SK-N-DZ (cell line): ENCODE results near the gene NT5C1B. TPM values are rescaled to one million over a fixed set of nuclear protein-coding genes. Genes with fewer than 3 reads are reported as not detected.
"Not testable (repeated sequence)": the region's sequence is repeated elsewhere in the genome, so short reads cannot be mapped to it uniquely, and the experiment has no call there.

ENCODE experiments used
- DNase-seq: peaks from one replicate; pipeline ENCODE4 v3.0.0-alpha.2; 2015; ENCODE audit warnings: low spot score
- polyA plus RNA-seq, 2 experiments: library from polyadenylated mRNA; depleted of rRNA; stranded (reverse); fragments of >200 nt; gene quantifications; 2 replicates each; pipeline ENCODE4 v1.2.3, GENCODE V29; 2014

NT5C1B gene
- polyA plus RNA-seq (2014; cell fraction: cytosol; rRNA removed), result not detected in 2 replicates
- not detected in 2 replicates for polyA plus RNA-seq (2014; cell fraction: nucleus; rRNA removed)

DNA sequence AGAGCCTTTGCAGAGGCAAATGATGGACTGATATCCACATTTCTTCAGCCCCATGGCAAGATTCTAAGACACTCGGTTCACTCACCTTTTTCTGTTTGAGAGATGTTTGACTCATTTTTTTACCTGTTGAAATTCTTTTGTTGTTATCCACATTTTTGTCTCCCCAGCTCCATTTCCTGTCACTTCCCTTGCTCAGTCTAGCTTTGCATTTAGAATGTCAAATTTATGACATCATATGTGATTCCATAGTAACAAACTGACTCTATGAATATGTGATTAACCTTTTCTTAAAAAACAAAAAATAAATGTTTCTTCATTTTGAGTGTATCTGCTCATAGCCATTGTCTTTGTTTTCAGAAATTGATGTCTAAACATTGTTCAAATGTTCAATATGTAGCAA, at the start of gene NT5C1B:
TSS of gene NT5C1B (minus strand) at position 216 of the 400 bp plus-strand sequence. CDS start at position 115, 101 bp downstream.
- DNase-seq, result no peak

DNA sequence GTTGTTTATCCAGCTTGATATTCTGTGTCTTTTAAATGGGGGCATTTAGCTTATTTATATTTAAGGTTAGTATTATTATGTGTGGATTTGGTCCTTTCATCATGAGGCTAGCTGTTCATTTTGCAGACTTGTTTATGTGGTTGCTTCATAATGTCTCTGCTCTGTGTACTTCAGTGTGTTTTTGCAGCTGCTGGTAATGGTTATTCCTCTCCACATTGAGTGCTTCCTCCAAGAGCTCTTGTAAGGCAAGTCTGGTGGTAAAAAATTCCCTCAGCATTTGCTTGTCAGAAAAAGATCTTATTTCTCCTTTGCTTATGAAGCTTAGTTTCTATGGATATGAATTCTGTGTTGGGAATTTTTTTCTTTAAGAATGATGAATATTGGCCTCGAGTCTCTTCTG, 47.8 kb upstream of the NT5C1B start:
- DNase-seq, result no peak

DNA sequence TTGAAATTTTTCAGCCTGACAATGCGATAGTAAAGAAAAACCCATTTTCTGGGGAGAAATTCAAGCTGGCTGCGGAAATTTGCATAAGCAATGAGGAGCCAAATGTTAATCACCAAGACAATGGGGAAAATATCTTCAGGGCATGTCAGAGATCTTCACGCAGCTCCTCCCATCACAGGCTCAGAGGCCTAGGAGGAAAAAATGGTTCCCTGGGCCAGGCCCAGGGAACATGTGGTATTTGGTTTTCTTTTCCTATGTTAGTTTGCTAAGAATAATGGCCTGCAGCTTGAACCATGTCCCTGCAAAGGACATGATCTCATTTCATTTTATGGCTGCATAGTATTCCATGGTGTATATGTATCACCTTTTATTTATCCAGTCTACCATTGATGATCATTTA, 43.3 kb upstream of the NT5C1B start:
- DNase-seq, result not testable (repeated sequence)

DNA sequence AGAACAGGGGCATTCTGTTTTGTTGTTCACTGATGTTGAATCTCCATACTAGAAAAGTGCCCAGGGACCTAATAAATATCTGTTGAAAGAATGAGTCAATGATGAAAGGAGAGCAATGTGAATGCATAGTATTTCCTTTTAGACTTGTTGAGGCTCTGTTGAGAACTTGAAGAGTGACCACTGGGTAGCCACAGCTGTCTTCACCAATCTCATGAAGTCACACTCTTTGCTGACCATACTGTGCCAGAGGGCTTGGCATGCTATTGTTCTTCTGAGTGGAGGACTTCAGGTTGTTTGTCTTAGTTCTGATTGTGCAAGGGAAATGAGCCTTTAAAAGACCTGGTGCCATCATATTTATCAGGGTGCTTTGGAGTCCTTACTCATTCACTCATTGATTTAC, 41.6 kb upstream of the NT5C1B start:
- DNase-seq, result no peak

DNA sequence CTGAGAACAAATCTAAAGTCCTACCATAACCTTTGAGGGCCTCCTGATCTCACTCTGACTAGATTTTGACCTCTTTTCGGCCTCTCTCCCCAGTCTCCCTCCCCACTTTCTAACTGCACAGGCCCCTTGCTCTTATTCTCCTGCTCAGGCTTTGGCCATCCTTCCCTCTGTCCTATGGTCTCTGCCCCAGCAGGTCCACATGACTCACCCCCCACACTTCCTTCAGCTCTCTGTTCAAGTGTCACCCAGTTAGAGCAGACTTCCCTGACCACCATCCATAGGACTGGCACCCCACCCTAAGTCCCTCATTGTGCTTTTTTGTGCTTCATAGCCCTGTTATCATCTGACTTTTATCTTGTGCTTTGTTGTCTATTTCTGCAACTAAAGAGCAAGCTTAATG, 41.2 kb upstream of the NT5C1B start:
- DNase-seq, result no peak

DNA sequence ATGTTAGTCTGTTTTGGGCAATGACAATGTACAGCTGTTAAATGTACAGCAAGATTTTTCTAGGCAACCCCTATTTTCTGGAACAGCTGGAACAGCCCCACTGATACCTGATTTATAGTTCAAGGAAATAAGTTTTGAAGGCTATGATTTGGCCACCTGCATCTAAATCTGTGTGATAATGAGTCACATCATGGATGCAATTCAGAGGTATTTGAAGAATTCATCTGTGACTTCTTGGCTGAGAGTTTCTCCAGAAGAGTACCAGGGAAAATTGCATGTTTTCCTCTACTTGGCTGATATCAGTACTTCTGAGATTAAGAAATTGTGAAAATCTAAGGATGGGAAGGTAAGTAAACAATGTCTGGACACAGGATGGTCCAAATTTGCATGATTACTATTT, 40.7 kb upstream of the NT5C1B start:
- DNase-seq, result no peak

DNA sequence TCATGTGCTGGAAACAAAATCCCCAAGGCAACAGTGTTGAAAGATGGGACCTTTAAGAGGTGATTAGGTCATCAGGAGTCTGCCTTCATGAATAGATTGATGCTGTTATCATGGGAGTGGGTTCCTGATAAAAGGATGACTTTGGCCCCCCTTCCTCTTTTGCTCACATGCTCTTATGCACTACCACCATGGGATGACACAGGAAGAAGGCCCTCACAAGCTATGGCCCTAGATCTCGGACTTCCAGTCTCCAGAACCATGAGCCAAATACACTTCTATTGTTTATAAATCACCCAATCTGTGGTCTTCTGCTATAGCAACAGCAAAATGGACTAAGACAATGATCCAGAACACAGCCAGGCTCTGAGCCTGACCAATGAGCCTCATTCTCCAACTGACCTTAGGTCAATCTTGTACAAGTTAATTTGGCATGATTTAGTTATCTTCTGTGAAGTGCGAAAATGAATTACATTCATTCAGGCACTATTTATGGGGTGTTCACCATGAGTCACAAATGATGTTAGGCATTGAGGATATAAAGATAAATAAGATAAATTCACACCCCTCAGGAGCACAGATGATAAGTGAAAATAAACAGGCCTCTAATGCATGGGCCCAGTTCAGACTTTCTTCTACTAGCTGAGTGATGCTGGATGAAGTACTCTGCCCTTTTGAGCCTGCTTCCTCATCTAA, 37.7 kb upstream of the NT5C1B start:
- DNase-seq, result peak; percentile 3

DNA sequence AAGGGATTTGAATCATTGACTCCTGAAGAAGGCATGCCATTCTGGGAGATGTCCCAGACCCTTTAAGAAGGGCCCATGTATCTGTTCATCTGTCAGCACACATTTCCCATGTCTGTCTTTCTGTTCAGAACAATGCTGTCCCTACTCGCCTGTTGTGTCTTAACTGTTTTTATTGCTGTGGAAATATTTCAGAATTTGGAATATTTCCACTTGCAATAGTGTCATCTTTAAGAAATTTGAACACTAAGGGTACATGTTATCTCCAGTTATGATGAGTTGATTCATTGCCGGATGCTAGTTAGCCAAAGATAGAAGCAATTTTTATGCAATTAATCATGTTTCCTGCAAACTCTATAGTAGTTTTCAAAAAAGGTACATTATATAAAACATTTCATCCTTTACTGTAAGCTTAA, 36.9 kb upstream of the NT5C1B start:
- DNase-seq, result no peak

DNA sequence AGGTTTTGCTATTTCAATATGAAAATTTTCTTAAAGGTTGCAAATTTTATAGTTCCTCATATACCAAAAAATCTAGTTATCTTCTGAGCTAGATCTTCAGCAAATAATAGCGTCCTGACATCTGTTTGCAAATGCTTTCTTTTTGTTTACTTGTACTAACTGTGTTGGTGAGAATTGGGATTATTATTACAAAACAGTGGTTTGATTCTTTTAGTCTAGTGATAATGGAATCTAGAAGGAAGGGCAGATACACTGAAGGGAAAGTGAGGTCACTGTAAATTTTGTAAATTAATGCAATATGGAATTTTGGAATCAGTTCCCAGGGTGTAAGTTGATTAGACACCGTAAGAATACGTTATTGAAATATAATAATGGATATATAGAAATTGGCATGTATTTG, 36.2 kb upstream of the NT5C1B start:
- DNase-seq, result no peak

DNA sequence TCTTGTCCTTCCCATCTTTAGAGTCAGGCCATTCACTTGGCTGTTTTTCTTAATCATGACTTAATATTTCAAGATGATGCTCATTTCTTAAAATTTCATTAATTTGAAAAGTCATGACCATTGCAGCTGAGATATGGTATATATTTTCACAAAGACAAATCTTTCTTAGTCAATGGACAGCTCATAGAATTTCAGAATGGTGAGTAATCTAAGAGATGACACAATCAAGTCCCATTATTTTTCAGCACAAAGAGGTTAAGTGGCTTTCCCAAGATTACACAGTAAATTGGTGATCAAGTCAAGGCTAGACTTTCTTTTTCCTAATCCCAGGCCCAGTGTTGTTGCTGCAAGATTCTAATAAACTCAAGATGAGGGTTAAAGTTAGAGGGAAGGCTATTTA, 34.4 kb upstream of the NT5C1B start:
- DNase-seq, result no peak

DNA sequence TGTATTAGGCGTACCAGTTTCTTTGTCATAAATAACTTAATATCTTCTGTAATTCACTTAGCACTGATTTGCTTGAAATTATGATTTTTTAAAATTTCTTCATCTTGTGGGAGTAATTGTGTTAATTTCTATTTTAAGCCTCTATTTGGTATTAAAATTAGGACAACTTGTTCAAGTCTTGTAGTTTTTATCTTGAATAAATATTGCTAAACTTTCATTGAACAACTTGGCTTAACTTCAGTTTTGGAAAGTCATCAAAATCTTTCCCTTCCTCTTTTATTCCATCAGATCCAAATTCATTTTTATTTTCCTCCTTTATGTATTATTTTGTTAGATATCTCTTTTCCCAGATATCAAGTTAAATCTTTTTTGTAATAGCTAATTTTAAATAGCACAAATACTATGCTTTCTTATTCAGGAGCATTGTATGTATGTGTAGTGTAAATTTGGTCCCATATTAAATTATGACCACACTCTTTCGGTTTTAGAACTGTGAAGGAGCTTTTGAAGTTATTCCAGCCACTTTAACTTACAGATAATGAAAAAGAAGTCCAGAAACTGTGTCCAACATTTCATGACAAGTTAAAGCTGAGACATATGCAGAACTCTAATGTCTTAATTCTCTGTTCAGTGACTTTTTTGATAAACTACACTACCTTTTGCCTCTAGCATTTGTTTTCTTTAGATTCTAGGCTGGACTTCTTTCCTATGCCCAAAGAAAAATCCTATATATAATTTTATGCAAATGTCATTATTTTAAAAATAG, 31.7 kb upstream of the NT5C1B start:
- no peak for DNase-seq

DNA sequence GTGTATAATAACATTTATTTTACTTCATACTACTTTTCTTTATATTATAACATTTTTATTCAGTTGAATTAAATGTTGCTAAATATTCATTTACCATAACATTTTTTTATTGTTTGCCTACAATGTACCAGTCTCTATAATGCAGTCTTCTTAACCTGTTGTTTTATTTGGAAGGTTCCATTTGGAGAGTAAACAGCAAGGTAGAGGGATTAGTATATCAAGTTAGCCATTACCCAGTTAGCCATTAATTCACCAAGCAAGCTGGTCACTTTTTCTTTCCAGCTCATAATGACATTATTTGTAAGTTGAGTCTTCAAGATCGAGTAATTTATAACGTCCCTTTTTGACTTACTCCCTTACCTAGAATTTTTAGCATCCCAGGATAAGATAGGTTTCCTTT, 29.7 kb upstream of the NT5C1B start:
- no peak for DNase-seq

DNA sequence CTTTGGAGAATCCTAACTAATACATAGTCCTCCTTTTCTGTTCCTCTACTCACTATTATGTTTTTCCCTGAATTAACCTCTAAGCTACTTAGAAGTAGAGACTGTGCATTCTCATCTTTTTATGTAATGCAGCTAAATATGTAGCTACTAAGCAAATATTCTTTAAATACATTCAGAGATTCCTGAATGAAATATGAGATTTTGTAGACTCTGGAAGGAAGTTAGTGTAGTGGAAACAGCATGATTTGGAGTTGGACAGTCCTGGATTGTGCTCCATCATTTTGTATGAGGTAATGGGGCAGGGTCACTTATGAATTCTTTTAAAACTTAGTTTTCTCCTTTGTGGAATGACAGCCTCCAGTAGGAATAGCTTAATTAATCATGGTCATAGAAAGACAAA, 24.7 kb upstream of the NT5C1B start:
- no peak for DNase-seq

DNA sequence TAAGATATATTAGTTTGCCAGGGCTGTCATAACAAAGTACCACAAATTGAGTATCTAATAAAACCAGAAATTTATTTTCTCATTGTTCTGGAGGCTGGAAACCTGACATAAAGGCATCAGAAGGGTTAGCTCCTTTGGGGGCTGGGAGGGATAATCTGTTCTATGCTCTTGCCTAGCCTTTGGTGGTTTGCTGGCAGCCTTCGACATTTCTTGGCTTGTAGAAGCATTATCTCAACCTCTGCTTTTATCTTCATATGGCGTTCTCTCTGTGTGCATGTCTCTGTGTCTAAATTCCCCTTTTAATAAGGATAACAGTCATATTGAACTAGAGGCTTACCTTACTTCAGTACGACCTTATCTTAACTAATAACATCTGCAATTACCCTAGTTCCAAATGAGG, 22.8 kb upstream of the NT5C1B start:
- DNase-seq, result no peak

DNA sequence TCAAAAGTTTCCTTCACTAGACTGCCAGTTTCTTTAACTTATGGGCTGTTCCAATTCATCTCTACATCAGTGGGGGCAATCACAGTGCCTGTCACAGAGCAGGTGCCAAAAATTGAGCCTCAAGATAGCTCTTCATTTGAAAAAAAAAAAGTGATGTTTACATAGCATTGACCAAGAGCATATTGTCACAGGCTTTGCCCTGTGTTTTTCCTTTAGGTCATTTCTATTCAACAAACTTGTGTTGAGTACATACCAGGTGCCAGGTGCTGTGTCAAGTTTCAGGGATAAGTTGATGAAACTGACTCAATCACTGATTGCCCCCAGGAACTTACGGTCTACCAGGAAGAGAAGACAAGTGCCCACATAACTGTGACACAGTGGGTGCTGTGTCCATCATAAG, 22.2 kb upstream of the NT5C1B start:
- DNase-seq, result no peak

DNA sequence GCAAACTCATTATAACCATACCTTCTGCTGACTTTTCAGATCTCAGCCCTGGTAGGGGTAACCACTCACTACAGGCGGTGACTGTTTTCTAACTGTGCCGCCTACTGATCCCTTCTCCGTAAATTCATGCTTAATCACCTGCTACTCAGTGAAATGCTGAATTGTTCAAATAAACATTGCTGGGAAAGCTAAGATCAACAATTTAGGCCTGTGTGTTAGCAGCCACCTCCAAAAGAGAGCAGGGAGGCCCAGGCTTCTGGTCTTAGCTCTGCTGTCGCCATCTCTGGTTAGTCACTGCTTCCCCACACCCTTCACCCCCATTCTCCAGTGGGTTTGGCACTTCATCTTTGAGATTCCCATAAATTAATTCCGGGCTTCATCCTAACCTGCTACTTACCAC, 21.8 kb upstream of the NT5C1B start:
- no peak for DNase-seq

DNA sequence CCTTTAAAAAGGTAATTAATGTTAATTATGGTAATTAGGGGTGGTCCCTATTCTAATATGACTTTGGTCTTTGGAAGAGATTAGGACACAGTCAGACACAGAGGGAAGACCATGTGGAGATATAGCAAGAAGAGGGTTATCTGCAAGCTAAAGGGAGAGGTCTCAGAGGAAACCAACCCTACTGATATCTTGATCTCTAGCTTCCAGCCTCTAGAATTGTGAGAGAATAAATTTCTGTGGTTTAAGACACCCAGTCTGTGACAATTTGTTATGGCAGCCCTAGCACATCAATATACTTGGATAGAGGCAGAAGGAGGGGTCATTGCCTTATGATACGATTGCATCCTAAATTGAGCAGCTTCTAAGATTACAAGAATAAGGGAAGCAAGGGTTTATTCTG, 21.3 kb upstream of the NT5C1B start:
- no peak for DNase-seq

DNA sequence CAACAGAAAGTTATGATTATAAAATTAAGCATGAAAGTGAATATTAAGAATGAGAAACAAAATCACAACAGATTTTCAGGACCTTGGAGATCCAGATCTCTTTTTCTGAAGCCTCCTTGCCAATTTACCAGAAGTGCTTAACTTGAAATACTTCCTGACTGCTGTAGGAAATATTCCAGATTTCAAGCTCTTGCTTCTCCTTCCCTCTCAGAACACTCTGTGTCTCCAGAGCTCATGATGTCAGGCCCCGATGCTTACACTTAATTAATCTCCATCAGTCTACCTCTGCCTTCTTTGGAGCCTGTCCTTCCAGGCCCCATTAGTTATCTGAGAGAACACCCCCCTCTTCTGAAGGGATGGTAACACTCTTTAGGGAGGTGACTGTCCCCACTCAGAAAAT, 20.7 kb upstream of the NT5C1B start:
- no peak for DNase-seq

DNA sequence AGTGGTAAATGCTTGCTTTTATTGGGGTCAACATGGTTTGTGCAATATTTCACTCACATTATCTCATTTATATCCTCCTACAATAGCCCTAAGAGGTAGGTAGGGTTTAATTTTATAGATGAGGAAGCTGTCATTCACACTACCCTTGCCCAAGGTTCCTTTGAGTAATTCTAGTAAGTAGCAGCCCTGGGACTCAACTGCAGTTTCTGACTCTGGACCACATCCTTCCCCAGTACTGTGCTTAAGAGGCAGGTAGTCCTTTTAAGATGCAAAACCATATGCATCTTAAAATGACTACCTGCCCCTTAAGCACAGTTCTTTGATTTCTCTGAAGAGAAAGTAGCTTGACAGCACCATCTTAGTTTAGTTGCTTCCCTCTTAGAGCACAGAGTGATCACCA, 15.7 kb upstream of the NT5C1B start:
- DNase-seq, result no peak

DNA sequence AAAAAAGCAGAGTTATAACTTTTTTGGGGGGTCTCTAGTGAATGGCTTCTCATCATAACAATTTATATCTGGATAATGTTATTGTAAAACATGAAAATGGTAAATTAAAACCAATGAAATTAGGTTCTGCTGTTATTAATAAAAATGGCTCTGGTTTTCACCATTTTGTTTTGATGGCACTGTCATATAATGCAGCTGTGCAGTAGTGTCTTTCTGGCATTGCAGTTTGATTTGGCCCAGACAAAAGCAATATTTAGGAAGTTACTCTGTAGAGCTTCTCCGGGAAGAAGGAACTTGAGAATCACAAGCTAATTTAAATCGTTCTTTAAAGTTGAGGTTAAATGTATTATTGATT, 15.1 kb upstream of the NT5C1B start:
- DNase-seq, result no peak

DNA sequence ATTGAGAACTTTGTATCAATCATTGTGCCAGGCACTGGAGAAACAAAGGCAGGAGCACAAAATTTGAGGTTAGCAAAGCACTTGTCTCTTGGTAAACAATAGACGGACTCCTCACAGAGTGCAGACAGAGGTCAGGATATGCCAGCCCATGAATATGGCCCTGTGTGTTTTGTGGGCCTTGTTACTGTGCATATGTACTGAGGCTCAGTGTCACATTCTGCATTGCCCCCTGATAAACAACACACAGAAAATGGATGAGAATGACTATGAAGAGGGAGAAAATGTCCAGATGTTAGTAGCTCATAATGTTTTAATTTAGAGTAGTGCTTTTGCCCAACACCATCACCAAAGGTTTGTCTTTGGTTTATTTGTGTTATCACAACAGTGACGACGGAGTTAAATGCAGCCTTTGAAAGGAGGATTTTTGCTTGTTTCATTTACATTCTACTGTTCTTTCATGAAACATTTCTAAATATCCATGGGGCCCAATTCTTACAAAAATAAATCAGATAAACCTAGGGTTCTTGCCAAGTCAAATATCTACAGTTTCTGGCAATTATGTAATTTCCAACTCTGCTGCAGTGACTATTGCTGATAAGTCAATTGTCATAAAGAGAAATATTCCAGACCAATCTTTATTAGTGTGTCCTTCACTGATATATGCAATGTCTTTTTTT, 14.6 kb upstream of the NT5C1B start:
- DNase-seq, result no peak

DNA sequence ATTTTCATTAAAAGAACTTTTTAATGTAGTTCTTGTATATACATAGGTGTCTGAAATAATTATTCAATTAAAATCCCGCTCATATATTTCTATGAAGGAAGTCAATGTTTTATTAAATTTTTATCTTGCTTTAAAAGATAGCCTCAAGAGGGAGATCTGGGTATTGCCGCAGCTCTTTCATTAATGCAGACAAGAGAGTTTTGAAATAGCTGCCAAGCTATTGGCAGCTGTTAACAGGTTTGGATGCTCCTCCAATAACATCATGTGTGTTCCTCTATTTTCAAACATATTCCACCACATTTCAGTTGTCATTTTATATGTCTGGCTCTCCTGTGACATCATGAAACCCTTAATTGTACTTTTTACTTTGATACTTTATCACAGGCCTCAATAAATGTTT, 12.9 kb upstream of the NT5C1B start:
- DNase-seq, result no peak

DNA sequence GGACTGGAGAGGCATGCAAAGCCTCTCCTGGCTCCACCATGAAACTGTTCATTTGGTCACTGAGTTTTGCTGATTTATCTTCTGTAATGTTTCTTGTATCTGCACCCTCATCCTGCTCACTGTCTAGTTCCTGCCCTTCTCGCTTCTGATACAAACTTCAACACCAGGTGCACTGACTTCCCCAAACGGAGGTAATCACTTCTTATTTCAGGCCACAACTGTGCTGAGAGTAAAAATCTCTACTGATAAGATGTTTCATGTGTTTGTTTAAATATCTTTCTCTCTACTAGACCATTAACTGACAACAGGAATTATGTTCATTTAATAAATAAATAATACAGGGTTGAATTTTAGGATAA, 10.9 kb upstream of the NT5C1B start:
- no peak for DNase-seq
